HEK293 (cell line): ENCODE results near the gene GALNT9.

Source experiments
- CTCF ChIA-PET: fragments of 350-600 bp; formaldehyde crosslinking; extraction: SDS; loops from one replicate; lab custom pipeline; 2021; ENCODE audit warnings: antibody characterized with exemption; lab: Yijun Ruan, JAX
- POLR2A ChIA-PET: fragments of 300-600 bp; formaldehyde crosslinking; extraction: SDS; loops from one replicate; lab custom pipeline; 2020; ENCODE audit warnings: antibody characterized with exemption, inconsistent platforms; lab: Yijun Ruan, JAX
- H3K27ac ChIP-seq: fragments of 200-500 bp; sonication (Bioruptor generic); 2 replicates; pipeline ENCODE4 v1.5.1; 2014; ENCODE audit warnings: low read depth, low read length, control low read depth, inconsistent platforms; ENCODE audit errors: extremely low read depth
- H3K36me3 ChIP-seq, 2 experiments: fragments of 200-500 bp in 1 of 2; sonication (Bioruptor generic) in 1 of 2; 1 replicate in 1 of 2; 2 replicates in 1 of 2; pipeline ENCODE4 v1.5.1; 2014 to 2017; ENCODE audit warnings: inconsistent platforms in 2 of 2, low read length in 2 of 2; ENCODE audit not compliant: control insufficient read depth in 2 of 2, insufficient read depth in 1 of 2
- H3K4me1 ChIP-seq: fragments of 200-500 bp; sonication (Bioruptor generic); 2 replicates; pipeline ENCODE4 v1.5.1; 2014; ENCODE audit warnings: mild to moderate bottlenecking, low read length, inconsistent platforms; ENCODE audit not compliant: control insufficient read depth, insufficient read depth
- H3K4me3 ChIP-seq: 2 replicates; pipeline ENCODE4 v1.5.1; 2011; ENCODE audit warnings: low read depth, mild to moderate bottlenecking, control low read depth, low read length, moderate library complexity
- H3K9me3 ChIP-seq: fragments of 200-500 bp; sonication (Bioruptor generic); 2 replicates; pipeline ENCODE4 v1.5.1; 2014; ENCODE audit warnings: low read depth, low read length, inconsistent platforms; ENCODE audit not compliant: control insufficient read depth, insufficient read depth
- GLIS2 ChIP-seq: fragments of 450-650 bp; formaldehyde crosslinking; IDR thresholded peaks from 2 replicates; pipeline ENCODE4 v1.5.1; 2016; ENCODE audit warnings: missing biosample characterization, missing genetic modification characterization
- SP7 ChIP-seq: fragments of 450-650 bp; formaldehyde crosslinking; IDR thresholded peaks from 2 replicates; pipeline ENCODE4 v1.5.1; 2016; ENCODE audit warnings: missing biosample characterization, missing genetic modification characterization
- TCF7L2 ChIP-seq: IDR thresholded peaks from 2 replicates; pipeline ENCODE4 v1.6.1; 2011; ENCODE audit warnings: low read depth, mild to moderate bottlenecking, inconsistent platforms, low read length, moderate library complexity, borderline replicate concordance
- YY1 ChIP-seq: fragments of 450-650 bp; formaldehyde crosslinking; IDR thresholded peaks from 2 replicates; pipeline ENCODE4 v1.5.1; 2018; ENCODE audit warnings: missing biosample characterization, missing genetic modification characterization
- YY2 ChIP-seq: fragments of 450-650 bp; formaldehyde crosslinking; IDR thresholded peaks from 2 replicates; pipeline ENCODE4 v1.5.1; 2016; ENCODE audit warnings: missing biosample characterization, missing genetic modification characterization
- ZBTB1 ChIP-seq: fragments of 450-650 bp; formaldehyde crosslinking; IDR thresholded peaks from 2 replicates; pipeline ENCODE4 v1.5.1; 2016; ENCODE audit warnings: missing biosample characterization, missing genetic modification characterization
- ZBTB48 ChIP-seq: fragments of 450-650 bp; formaldehyde crosslinking; IDR thresholded peaks from 2 replicates; pipeline ENCODE4 v1.5.1; 2016; ENCODE audit warnings: missing biosample characterization, missing genetic modification characterization
- ZBTB8A ChIP-seq: fragments of 450-650 bp; formaldehyde crosslinking; IDR thresholded peaks from 2 replicates; pipeline ENCODE4 v1.5.1; 2016; ENCODE audit warnings: missing biosample characterization, missing genetic modification characterization
- ZFP37 ChIP-seq: fragments of 450-650 bp; formaldehyde crosslinking; IDR thresholded peaks from 2 replicates; pipeline ENCODE4 v1.5.1; 2016; ENCODE audit warnings: missing biosample characterization, missing genetic modification characterization
- ZNF157 ChIP-seq: fragments of 450-650 bp; formaldehyde crosslinking; IDR thresholded peaks from 2 replicates; pipeline ENCODE4 v1.5.1; 2016; ENCODE audit warnings: missing biosample characterization, missing genetic modification characterization
- ZNF324 ChIP-seq: fragments of 450-650 bp; formaldehyde crosslinking; IDR thresholded peaks from 2 replicates; pipeline ENCODE4 v1.5.1; 2016; ENCODE audit warnings: missing biosample characterization, missing genetic modification characterization
- ZNF37A ChIP-seq: fragments of 450-650 bp; IDR thresholded peaks from 2 replicates; pipeline ENCODE4 v1.5.1; 2018; ENCODE audit warnings: missing biosample characterization, missing genetic modification characterization
- ZNF555 ChIP-seq: fragments of 450-650 bp; formaldehyde crosslinking; conservative IDR thresholded peaks from 2 replicates; pipeline ENCODE4 v1.5.1; 2017; ENCODE audit warnings: missing biosample characterization, mild to moderate bottlenecking, missing genetic modification characterization, inconsistent platforms
- ZNF660 ChIP-seq: fragments of 450-650 bp; IDR thresholded peaks from 2 replicates; pipeline ENCODE4 v1.5.1; 2018; ENCODE audit warnings: missing biosample characterization, mild to moderate bottlenecking, missing genetic modification characterization
- ZNF701 ChIP-seq: fragments of 450-650 bp; formaldehyde crosslinking; IDR thresholded peaks from 2 replicates; pipeline ENCODE4 v1.5.1; 2016; ENCODE audit warnings: missing biosample characterization, missing genetic modification characterization
- ZNF768 ChIP-seq: fragments of 450-650 bp; formaldehyde crosslinking; IDR thresholded peaks from 2 replicates; pipeline ENCODE4 v1.5.1; 2018; ENCODE audit warnings: missing biosample characterization, mild to moderate bottlenecking, missing genetic modification characterization
- TF ChIP-seq, protein P1 (sequence below): fragments of 450-650 bp; formaldehyde crosslinking; IDR thresholded peaks from 2 replicates; pipeline ENCODE4 v1.5.1; 2016; ENCODE audit warnings: missing biosample characterization, missing genetic modification characterization
- TF ChIP-seq, protein P2 (sequence below): fragments of 450-650 bp; formaldehyde crosslinking; IDR thresholded peaks from 2 replicates; pipeline ENCODE4 v1.5.1; 2016; ENCODE audit warnings: missing biosample characterization, missing genetic modification characterization
- TF ChIP-seq, protein P3 (sequence below): fragments of 450-650 bp; formaldehyde crosslinking; IDR thresholded peaks from 2 replicates; pipeline ENCODE4 v1.5.1; 2016; ENCODE audit warnings: missing biosample characterization, missing genetic modification characterization
- TF ChIP-seq, protein P4 (sequence below): fragments of 450-650 bp; formaldehyde crosslinking; IDR thresholded peaks from 2 replicates; pipeline ENCODE4 v1.5.1; 2016; ENCODE audit warnings: missing biosample characterization, missing genetic modification characterization, borderline replicate concordance
- TF ChIP-seq, protein P5 (sequence below): fragments of 450-650 bp; formaldehyde crosslinking; IDR thresholded peaks from 2 replicates; pipeline ENCODE4 v1.5.1; 2017; ENCODE audit warnings: missing biosample characterization, missing genetic modification characterization
- TF ChIP-seq, protein P6 (sequence below): fragments of 450-650 bp; formaldehyde crosslinking; IDR thresholded peaks from 2 replicates; pipeline ENCODE4 v1.5.1; 2016; ENCODE audit warnings: missing biosample characterization, missing genetic modification characterization

GALNT9 gene

DNA sequence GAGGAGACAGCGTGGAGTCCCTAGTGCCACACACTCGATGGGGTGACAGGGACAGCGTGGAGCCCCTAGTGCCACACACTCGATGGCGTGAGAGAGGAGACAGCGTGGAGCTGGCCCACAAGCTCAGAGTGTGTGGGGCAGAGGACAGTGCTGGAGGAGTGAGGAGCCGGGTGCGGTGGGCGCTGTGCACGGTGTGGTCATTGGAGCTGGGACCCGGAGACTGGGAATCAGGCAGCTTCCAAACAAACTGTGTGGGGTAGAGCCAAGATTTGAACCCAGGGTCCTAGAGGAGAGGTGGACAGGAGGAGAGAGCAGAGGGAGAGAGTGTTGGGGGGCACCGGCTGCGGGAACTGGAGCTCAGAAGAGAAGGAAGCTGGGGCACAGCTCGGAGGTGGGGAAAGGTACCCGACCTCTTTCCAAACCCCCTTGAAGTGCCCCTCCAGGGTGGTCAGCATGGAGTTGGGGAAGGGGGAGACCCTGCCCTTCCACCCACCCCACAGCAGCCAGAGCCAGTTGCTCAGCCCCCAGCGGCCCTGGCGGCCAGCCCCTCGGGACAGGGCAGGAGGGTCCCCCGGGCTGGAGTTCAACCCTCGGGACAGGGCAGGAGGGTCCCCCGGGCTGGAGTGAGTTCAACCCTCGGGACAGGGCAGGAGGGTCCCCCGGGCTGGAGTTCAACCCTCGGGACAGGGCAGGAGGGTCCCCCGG, 94.1 kb downstream of the GALNT9 start:
- H3K27ac ChIP-seq, result no peak overlapping the region
- H3K36me3 ChIP-seq, result no peaks in the 10 kb centered on the region
- ChIA-PET POLR2A (no interaction called here), CTCF (no interaction called here)
- H3K9me3 ChIP-seq, result no peaks in the 10 kb centered on the region
- H3K4me1 ChIP-seq, result no peaks in the 10 kb centered on the region
- TF ChIP-seq, protein P1, sequence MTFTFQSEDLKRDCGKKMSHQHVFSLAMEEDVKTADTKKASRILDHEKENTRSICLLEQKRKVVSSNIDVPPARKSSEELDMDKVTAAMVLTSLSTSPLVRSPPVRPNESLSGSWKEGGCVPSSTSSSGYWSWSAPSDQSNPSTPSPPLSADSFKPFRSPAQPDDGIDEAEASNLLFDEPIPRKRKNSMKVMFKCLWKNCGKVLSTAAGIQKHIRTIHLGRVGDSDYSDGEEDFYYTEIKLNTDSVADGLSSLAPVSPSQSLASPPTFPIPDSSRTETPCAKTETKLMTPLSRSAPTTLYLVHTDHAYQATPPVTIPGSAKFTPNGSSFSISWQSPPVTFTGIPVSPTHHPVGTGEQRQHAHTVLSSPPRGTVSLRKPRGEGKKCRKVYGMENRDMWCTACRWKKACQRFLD (tag by site-specific recombination), result no peak
- TF ChIP-seq SP7, result no peak
- TF ChIP-seq TCF7L2, result no peak
- TF ChIP-seq YY2 (tag by site-specific recombination), result peak; percentile 49; the same call in 1 of the 2 replicates
- 0 out of 2 replicates have a peak, but pooled peaks have one; percentile 17 for TF ChIP-seq GLIS2 (tag by site-specific recombination)
- TF ChIP-seq, protein P2, sequence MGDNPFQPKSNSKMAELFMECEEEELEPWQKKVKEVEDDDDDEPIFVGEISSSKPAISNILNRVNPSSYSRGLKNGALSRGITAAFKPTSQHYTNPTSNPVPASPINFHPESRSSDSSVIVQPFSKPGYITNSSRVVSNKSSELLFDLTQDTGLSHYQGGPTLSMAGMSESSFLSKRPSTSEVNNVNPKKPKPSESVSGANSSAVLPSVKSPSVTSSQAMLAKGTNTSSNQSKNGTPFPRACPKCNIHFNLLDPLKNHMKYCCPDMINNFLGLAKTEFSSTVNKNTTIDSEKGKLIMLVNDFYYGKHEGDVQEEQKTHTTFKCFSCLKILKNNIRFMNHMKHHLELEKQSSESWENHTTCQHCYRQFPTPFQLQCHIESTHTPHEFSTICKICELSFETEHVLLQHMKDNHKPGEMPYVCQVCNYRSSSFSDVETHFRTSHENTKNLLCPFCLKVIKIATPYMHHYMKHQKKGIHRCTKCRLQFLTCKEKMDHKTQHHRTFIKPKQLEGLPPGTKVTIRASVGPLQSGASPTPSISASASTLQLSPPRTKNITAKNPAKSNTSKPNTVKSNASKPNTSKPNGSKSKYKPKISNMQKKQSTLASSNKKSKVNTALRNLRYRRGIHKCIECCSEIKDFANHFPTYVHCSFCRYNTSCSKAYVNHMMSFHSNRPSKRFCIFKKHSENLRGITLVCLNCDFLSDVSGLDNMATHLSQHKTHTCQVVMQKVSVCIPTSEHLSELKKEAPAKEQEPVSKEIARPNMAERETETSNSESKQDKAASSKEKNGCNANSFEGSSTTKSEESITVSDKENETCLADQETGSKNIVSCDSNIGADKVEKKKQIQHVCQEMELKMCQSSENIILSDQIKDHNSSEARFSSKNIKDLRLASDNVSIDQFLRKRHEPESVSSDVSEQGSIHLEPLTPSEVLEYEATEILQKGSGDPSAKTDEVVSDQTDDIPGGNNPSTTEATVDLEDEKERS (tag by site-specific recombination), result no peak
- no peak for TF ChIP-seq ZNF660 (tag by site-specific recombination)
- peak; percentile 37; the same call in 1 of the 2 replicates for TF ChIP-seq YY1 (tag by site-specific recombination)
- TF ChIP-seq ZBTB8A (tag by site-specific recombination), result no peak
- TF ChIP-seq, protein P3, sequence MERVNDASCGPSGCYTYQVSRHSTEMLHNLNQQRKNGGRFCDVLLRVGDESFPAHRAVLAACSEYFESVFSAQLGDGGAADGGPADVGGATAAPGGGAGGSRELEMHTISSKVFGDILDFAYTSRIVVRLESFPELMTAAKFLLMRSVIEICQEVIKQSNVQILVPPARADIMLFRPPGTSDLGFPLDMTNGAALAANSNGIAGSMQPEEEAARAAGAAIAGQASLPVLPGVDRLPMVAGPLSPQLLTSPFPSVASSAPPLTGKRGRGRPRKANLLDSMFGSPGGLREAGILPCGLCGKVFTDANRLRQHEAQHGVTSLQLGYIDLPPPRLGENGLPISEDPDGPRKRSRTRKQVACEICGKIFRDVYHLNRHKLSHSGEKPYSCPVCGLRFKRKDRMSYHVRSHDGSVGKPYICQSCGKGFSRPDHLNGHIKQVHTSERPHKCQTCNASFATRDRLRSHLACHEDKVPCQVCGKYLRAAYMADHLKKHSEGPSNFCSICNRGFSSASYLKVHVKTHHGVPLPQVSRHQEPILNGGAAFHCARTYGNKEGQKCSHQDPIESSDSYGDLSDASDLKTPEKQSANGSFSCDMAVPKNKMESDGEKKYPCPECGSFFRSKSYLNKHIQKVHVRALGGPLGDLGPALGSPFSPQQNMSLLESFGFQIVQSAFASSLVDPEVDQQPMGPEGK (tag by site-specific recombination), result no peak
- no peak overlapping the region for H3K4me3 ChIP-seq

DNA sequence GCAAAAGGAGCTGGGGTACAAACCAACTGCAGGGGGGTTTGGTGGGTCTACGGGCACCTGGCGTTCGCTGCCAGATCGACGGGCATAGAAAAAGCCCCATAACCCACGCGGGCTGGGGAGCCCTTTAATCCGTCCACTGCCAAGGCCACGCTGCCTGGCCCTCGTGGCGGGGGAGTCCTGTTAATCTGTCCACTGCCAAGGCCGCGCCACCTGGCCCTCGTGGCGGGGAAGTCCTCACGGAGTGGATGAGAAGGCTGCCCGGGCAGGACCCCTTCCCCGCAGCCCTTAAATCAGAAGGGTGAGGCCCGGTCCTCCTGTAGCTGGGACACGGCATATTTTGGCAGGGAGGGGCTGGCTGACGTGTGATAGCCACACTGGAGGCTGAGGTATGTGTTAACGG, 99.0 kb downstream of the GALNT9 start:
- ChIA-PET CTCF (interaction anchor here (2.2 kb wide), 1 partner anchor 11 kb away, joined by 7 read pairs; no protein-coding TSS in a partner anchor), POLR2A (no interaction called here)
- Histone ChIP-seq H3K4me1 (no peaks in the 10 kb centered on the region), H3K27ac (no peak overlapping the region), H3K9me3 (no peaks in the 10 kb centered on the region), H3K4me3 (no peak overlapping the region), H3K36me3 (no peaks in the 10 kb centered on the region)
- TF ChIP-seq ZNF157 (no peak), ZBTB48 (tag by site-specific recombination) (no peak), ZBTB1 (tag by site-specific recombination) (no peak), ZNF37A (tag by site-specific recombination) (no peak), ZNF555 (tag by site-specific recombination) (no peak), ZNF324 (tag by site-specific recombination) (no peak), ZNF768 (tag by site-specific recombination) (no peak), SP7 (no peak), ZNF701 (tag by site-specific recombination) (no peak), ZFP37 (tag by site-specific recombination) (no peak), TCF7L2 (no peak)
- TF ChIP-seq, protein P4, sequence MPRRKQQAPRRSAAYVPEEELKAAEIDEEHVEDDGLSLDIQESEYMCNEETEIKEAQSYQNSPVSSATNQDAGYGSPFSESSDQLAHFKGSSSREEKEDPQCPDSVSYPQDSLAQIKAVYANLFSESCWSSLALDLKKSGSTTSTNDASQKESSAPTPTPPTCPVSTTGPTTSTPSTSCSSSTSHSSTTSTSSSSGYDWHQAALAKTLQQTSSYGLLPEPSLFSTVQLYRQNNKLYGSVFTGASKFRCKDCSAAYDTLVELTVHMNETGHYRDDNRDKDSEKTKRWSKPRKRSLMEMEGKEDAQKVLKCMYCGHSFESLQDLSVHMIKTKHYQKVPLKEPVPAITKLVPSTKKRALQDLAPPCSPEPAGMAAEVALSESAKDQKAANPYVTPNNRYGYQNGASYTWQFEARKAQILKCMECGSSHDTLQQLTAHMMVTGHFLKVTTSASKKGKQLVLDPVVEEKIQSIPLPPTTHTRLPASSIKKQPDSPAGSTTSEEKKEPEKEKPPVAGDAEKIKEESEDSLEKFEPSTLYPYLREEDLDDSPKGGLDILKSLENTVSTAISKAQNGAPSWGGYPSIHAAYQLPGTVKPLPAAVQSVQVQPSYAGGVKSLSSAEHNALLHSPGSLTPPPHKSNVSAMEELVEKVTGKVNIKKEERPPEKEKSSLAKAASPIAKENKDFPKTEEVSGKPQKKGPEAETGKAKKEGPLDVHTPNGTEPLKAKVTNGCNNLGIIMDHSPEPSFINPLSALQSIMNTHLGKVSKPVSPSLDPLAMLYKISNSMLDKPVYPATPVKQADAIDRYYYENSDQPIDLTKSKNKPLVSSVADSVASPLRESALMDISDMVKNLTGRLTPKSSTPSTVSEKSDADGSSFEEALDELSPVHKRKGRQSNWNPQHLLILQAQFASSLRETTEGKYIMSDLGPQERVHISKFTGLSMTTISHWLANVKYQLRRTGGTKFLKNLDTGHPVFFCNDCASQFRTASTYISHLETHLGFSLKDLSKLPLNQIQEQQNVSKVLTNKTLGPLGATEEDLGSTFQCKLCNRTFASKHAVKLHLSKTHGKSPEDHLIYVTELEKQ, result no peak
- TF ChIP-seq, protein P5, sequence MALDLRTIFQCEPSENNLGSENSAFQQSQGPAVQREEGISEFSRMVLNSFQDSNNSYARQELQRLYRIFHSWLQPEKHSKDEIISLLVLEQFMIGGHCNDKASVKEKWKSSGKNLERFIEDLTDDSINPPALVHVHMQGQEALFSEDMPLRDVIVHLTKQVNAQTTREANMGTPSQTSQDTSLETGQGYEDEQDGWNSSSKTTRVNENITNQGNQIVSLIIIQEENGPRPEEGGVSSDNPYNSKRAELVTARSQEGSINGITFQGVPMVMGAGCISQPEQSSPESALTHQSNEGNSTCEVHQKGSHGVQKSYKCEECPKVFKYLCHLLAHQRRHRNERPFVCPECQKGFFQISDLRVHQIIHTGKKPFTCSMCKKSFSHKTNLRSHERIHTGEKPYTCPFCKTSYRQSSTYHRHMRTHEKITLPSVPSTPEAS, result no peak
- TF ChIP-seq, protein P6, sequence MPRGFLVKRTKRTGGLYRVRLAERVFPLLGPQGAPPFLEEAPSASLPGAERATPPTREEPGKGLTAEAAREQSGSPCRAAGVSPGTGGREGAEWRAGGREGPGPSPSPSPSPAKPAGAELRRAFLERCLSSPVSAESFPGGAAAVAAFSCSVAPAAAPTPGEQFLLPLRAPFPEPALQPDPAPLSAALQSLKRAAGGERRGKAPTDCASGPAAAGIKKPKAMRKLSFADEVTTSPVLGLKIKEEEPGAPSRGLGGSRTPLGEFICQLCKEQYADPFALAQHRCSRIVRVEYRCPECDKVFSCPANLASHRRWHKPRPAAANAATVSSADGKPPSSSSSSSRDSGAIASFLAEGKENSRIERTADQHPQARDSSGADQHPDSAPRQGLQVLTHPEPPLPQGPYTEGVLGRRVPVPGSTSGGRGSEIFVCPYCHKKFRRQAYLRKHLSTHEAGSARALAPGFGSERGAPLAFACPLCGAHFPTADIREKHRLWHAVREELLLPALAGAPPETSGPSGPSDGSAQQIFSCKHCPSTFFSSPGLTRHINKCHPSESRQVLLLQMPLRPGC (tag by site-specific recombination), result no peak
